Bronchial epithelial cell (primary cell): ENCODE measurements around the gene PAM16. TPM values are rescaled to one million over a fixed set of nuclear protein-coding genes. Genes with fewer than 3 reads are reported as not detected.

ENCODE experiments used
- DNase-seq: peaks from one replicate; pipeline ENCODE4 v3.0.0-alpha.2; 2010; ENCODE audit warnings: low read depth
- FAIRE-seq: peaks from 2 replicates; lab custom pipeline; 2011; peaks lifted over from hg19 to GRCh38; lab: Jason Lieb, UNC
- H3K27me3 ChIP-seq: 2 replicates; pipeline ENCODE4 v1.5.1; 2011; ENCODE audit warnings: low read length; ENCODE audit not compliant: control insufficient read depth, insufficient read depth
- H3K36me3 ChIP-seq: 2 replicates; pipeline ENCODE4 v1.5.1; 2011; ENCODE audit warnings: low read length; ENCODE audit not compliant: control insufficient read depth, insufficient read depth
- H3K4me3 ChIP-seq: 2 replicates; pipeline ENCODE4 v1.5.1; 2011; ENCODE audit warnings: mild to moderate bottlenecking, low read depth, low read length, control low read depth
- total RNA-seq: library from RNA; depleted of rRNA; stranded (reverse); fragments of >200 nt; gene quantifications from 2 replicates; pipeline ENCODE4 v1.2.1, GENCODE V29; 2014
- TF ChIP-seq, protein P1 (sequence below): IDR thresholded peaks from 2 replicates; pipeline ENCODE4 v1.5.1; 2011; ENCODE audit warnings: mild to moderate bottlenecking, moderate library complexity, low read length, control low read depth, inconsistent platforms; ENCODE audit not compliant: insufficient read depth, severe bottlenecking

PAM16 gene
- total RNA-seq, 1 donor from 2014 or later = 50.3 TPM

DNA sequence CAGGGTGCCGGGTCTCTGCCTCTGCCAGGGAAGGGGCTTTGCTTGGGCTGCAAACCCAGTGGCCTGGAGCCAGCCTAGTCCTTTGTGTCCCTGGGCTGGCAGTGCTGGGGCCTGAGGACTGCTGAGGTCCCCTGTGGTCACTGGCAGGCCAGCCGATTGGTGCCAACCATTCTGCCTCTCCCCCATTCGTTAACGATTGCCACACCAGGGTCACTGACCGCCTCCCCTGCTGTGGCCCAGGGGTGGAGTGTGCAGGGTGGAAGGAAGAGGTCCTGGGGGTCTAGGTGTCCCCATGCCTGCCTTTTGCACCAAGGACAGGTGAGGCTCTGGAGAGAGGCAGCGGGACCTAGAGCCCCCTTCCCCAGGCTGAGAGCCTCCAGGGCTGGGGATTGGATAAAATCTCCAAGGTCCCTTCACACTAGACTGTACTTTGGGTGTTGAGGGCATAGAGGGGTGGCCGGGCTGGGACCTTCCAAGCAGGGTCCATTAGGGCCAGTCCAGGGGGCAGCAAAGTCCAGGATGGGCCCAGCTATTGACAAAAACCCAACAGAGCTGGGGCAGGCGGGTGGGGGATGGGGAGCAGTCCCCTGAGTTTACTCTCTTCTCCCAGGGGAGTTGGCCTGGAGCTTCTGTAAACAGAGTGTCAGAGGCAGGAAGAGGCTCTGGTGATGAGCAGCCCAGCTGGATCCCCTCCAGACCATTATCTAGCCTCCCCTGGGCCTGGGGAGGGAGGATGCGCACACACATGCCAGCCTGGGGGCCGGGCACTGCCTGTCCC lies 21.6 kb upstream of the PAM16 start:
- H3K36me3 ChIP-seq = no peaks in the 10 kb centered on the region
- FAIRE-seq (no peak), DNase-seq (no peak)
- H3K4me3 ChIP-seq = peak overlapping the region; percentile 57
- TF ChIP-seq, protein P1, sequence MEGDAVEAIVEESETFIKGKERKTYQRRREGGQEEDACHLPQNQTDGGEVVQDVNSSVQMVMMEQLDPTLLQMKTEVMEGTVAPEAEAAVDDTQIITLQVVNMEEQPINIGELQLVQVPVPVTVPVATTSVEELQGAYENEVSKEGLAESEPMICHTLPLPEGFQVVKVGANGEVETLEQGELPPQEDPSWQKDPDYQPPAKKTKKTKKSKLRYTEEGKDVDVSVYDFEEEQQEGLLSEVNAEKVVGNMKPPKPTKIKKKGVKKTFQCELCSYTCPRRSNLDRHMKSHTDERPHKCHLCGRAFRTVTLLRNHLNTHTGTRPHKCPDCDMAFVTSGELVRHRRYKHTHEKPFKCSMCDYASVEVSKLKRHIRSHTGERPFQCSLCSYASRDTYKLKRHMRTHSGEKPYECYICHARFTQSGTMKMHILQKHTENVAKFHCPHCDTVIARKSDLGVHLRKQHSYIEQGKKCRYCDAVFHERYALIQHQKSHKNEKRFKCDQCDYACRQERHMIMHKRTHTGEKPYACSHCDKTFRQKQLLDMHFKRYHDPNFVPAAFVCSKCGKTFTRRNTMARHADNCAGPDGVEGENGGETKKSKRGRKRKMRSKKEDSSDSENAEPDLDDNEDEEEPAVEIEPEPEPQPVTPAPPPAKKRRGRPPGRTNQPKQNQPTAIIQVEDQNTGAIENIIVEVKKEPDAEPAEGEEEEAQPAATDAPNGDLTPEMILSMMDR = no peak
- H3K27me3 ChIP-seq = no peaks in the 10 kb centered on the region

DNA sequence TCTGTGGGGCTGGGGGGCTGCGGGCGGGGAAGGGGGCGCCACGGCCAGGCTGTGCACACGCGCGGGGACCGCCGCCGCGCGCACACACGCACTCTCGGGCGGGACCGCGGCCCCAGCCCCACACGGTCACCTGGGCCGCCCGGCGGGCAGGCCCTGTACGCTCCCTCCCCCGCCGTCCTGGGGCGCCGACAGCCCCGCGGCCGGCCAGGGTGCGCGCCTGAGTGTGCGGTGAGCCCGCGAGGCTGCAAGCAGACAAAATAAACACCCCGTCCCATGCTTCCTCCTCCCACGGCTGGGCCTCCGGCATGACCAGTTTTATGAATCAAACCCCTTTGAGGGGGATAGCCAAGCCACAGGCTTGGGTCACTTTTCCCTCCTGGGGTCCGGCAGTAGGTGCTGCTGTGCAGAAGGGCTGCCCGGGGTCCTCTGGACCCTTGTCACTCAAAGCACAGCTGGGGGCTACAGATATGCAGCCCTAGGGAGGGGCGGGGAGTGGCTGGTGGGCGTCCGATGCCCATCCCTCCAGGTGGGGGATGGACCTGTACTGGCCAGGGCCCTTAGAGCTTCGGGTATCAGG lies 21.0 kb upstream of the PAM16 start:
- H3K36me3 ChIP-seq = peaks cover 3% of the 10 kb centered on the region
- TF ChIP-seq, protein P1 = no peak
- no peaks in the 10 kb centered on the region for H3K27me3 ChIP-seq
- peak overlapping the region; percentile 57 for H3K4me3 ChIP-seq
- DNase-seq (no peak), FAIRE-seq (no peak)

DNA sequence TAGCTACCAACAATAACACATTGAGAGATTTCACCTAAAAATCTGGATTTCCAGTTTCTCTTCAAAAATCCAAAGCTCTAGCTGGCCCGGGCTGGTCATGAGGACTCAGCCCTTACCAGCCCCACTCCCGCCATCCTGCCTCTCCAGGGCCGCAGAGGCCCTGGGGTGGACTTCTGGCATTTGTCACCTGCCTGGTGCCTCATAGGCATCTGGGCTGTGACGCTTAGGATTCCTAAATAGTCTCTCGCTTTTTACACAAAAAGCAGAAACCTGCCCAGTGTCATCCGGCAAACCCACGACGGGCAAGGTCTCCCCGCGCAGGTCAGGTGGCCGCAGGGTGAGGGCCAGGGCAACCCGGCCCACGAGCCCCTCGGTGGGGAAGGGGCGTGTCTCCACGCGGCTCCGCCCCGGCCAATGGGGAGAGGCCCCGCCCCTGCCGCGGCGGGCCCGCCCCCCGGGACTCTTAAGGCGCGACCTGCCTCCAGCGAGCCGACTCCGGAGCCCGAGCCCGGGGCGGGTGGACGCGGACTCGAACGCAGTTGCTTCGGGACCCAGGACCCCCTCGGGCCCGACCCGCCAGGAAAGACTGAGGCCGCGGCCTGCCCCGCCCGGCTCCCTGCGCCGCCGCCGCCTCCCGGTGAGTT lies 20.4 kb upstream of the PAM16 start, which contains the start of gene VASN:
Gene VASN (plus strand): TSS at position 492 of the 644 bp plus-strand sequence. CDS start 9,030 bp downstream, outside the sequence.
- Histone ChIP-seq H3K4me3 (peak within 1 kb of the TSS; percentile 57), H3K36me3 (peaks cover 3% of the 10 kb centered on the region), H3K27me3 (no peaks in the 10 kb centered on the region)
- FAIRE-seq (no peak), DNase-seq (no peak)
- TF ChIP-seq, protein P1 = no peak

DNA sequence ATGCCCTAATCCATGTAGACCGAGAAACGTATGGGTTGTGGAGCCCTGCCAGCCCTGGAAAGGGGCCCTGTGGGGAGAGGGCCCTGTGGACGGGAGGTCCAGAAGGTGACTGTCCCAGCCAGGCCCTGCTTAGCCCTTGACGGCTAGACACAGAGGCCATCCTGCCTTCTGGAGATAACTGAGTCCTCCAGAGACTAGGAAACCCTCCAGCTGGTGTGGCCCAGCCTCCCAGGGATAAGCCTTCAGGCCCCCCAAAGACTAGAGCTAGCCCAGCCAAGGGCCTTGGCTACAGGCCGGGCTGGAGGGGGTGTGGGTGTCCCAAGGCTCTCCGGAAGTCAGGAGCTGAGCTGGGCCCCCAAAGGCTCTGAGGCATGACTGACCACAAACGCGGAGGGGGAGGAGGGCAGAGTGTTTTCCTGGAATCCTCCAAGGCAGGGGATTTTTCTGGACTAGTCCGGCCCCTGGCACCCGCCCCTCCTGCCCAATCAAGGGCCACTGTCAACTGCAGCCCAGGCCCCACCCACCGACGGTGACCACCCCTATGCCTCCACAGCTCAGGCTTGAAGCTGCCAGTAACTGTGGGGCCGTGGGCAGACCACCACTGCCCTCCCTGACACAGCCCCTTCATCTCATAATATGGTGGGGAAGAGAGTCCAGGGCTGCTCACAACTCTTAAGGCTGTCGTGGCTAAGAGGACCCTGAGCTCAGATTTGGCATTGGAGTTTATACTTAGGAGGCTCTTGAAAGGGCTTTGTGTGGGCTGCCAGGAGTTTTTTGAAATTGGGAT lies 19.6 kb upstream of the PAM16 start:
- FAIRE-seq (no peak), DNase-seq (no peak)
- peaks cover 3% of the 10 kb centered on the region for H3K36me3 ChIP-seq
- TF ChIP-seq, protein P1 = no peak
- no peak overlapping the region for H3K4me3 ChIP-seq
- no peaks in the 10 kb centered on the region for H3K27me3 ChIP-seq

DNA sequence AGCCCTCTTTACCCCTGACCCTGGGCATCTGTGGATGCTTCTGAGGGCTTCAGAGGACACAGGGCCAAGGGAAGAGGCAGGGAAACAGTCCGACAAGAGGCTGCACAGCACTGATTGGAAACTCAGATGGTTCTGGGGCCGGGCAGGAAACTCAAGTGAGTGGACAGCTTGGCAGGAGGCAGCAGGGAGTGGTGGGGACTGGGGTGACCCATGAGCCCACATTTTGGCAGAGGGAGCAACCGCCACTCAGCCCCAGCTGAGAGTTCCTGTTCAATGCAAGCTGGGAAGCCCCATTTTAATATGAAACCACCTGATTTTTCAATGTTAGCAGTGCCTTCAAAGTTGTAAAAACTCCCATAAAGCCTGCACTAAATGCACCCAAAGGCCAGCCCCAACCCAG lies 19.0 kb upstream of the PAM16 start:
- H3K36me3 ChIP-seq = peaks cover 3% of the 10 kb centered on the region
- no peaks in the 10 kb centered on the region for H3K27me3 ChIP-seq
- H3K4me3 ChIP-seq = no peak overlapping the region
- DNase-seq = no peak
- TF ChIP-seq, protein P1 = no peak
- no peak for FAIRE-seq
